A673 (cell line): Measurements from ENCODE around the gene SIRT2.

Experiments used
- EZH2 ChIP-seq: fragments of 200-600 bp; sonication (generic); IDR thresholded peaks from 2 replicates; pipeline ENCODE4 v1.6.1; 2017; ENCODE audit warnings: borderline replicate concordance, low read depth, mild to moderate bottlenecking, mixed read lengths, antibody characterized with exemption, low read length; ENCODE audit not compliant: poor library complexity, severe bottlenecking
- TF ChIP-seq, protein P1 (sequence below): fragments of 300-800, 200-600 bp; sonication (generic); conservative IDR thresholded peaks from 2 replicates; pipeline ENCODE4 v1.5.1; 2017; ENCODE audit warnings: low read depth, mild to moderate bottlenecking, antibody characterized with exemption, low read length, moderate library complexity, mixed read lengths

DNA sequence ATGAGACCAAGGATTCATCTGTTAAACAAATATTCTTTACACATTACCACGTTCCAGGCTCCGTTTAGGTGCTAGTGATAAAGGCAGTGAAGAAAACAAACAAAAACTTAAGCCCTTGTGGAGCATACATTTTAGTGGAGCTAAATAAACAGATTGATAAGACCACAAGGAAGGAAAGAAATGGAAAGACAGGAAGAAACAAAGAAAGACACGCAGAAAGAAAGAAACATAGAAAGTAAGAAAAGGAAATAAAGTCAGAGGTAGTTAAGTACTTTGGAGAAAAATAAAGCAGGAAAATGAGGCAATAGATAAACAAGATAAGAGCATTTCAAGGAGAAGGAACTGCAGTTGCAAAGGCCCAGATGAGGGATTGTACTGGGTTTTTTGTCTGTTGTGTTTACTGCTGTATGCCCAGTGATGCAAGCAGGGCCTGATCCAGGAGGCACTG is 1.3 kb upstream of the SIRT2 start:
- TF ChIP-seq, protein P1, sequence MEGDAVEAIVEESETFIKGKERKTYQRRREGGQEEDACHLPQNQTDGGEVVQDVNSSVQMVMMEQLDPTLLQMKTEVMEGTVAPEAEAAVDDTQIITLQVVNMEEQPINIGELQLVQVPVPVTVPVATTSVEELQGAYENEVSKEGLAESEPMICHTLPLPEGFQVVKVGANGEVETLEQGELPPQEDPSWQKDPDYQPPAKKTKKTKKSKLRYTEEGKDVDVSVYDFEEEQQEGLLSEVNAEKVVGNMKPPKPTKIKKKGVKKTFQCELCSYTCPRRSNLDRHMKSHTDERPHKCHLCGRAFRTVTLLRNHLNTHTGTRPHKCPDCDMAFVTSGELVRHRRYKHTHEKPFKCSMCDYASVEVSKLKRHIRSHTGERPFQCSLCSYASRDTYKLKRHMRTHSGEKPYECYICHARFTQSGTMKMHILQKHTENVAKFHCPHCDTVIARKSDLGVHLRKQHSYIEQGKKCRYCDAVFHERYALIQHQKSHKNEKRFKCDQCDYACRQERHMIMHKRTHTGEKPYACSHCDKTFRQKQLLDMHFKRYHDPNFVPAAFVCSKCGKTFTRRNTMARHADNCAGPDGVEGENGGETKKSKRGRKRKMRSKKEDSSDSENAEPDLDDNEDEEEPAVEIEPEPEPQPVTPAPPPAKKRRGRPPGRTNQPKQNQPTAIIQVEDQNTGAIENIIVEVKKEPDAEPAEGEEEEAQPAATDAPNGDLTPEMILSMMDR: no peak
- TF ChIP-seq EZH2: no peak
